Posterior cingulate gyrus (tissue), 11 donors: Measurements from ENCODE around the gene EFCAB8.

Source experiments
- DNase-seq, 10 donors: peaks; one replicate each; pipeline versions ENCODE4 v3.0.0 to v3.0.0-alpha.2; 2020 to 2021; ENCODE audit warnings: mixed read lengths in 3 of 10
- intact Hi-C: fragments of 100-400 bp; cut with DNase I; formaldehyde crosslinking; loops from one replicate; pipeline ENCODE4 v1.15.1; 2023

Gene EFCAB8

DNA sequence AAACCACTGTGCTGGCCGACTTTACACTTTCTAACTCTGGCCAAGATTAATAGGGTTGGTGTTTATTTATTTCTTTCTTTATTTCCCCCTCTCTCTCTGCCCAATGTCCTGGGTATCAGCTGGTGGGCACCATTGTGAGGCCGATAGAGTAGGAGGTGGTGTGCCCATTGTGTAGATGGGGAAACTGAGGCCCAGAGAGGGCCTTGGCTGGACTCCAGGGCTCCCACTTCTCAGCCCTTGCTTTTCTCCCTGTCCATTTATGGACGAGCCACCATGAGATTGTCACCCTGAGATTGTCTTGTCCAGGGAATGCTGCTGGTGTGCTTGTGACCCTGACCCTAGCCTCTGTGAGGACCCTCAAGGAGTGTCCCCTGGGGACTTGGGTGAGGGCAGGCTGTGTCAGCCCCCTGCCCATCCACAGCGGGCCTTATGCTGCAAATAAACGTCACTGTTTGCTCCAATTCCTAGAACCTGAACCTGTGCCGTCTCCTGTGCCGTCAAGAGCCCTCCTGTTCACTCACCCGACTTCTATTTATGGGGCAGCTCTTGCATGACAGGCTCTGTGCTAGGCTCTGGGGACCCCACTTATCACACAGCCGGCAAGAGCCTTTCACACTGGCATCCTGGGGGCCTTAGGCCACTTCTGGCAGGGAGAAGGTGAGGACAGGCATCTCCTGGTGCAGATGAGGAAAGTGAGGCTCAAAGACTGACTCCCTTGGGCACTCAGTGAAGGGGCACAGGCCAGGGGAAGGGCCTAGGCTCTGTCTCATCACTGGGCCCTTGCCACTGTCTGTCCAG lies 120.7 kb downstream of the EFCAB8 start:
- intact Hi-C loops = no loop called here
- DNase-seq = peak in 3 of 10 donors; percentile 42 to 74 (median 48)

DNA sequence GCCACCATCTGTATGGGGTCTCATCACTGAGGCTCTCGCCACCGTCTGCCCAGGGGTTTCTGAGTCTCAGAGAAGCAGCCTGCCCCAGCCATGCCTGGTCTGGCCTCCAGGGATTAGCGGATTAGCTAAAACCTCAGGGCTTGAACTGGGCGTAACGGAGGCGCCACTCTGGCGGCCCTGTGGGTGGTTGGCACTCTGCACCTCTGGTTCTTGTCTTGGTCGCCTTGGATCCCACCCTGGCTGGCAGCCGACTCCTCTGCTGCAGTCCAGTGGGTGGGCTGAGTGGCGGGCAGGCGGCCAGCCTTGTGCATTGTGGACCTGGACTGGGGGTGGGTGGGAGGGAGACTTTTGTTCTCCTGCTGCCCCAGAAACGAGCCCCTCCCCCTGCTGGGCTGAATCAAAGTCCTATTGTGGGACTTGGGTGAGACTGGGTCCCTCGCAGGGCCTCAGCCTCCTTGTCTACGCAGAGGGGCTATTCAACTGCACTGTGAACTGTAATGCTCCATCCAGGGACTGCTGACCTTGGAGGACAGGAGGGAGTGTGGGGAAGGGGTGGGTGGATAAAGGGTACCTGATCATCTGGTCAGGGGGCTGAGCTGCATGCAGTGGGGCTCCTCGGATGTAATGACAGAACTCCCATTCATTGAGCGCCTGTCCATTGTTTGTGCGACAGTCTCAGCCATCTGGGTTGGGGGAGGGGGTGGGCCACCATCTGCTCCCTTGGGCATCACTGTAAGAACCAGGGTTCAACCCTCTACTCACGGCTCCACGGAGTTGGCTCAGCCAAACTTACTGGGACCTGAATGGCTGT lies 121.6 kb downstream of the EFCAB8 start:
- intact Hi-C loops = loop anchor here (5.0 kb wide), 1 partner anchor 78 kb away; no protein-coding TSS in a partner anchor
- DNase-seq = peak; percentile 71 to 96 (median 84)

DNA sequence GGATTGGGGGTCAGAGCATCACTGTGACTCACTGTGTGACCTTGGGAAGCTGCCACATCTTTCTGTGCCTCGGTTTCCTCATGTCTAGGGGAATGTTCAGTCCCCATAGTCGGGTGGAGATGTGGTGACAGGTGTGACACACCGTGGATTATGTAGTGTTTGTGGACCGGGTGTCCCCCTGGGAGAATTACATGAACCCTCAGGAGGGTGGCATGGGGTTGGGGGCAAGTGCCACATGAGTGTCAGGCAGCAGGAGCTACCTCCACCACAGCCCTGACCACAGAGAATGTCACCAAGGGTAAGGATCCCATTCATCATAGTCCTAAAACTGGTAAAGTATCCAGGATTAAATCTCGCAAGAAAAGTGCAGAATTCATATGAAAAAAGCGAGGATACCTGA lies 122.3 kb downstream of the EFCAB8 start:
- peak in 1 of 10 donors; percentile 42 for DNase-seq
- intact Hi-C loops = loop anchor here (5.0 kb wide), 1 partner anchor 79 kb away; no protein-coding TSS in a partner anchor

DNA sequence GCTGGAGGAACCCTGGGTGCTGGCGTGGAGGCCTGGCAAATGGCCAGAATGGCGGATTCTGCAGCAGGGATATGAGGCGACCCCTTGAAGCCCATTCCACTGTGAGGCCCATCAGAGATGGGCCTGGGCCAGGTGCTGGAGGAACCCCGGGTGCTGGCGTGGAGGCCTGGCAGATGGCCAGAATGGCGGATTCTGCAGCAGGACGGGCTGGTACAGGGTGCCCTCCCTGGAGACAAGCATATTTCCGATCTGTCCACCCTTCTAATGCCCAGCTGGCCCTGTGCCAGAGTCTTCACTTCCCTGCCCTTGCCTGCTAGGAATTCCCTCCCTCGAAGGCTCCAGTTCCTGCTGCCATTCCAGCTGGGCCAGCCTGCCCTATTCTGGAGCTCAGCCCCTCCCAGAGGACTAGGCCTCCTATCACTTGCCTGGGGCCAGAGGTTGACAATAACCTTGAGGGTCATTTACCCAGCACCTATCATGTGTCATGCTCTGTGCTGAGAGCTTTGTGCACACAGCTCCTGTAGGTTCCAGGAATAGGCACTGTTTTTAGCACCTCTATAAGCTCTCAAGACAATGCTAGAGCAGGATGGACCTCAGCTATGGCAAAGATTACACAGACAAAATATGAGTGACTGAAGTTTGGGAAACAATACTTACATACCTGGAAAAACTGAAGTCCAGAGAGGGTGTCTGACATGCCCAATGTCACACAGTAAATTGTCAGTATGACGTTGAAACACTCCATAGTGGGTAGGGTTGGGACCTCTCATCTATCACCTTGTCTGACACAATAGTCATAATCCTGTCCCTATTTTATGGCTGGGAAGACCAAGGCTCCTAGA lies 124.1 kb downstream of the EFCAB8 start:
- intact Hi-C loops = loop anchor here (5.0 kb wide), 1 partner anchor 81 kb away; no protein-coding TSS in a partner anchor
- peak in 8 of 10 donors; percentile 19 to 92 (median 52) for DNase-seq

DNA sequence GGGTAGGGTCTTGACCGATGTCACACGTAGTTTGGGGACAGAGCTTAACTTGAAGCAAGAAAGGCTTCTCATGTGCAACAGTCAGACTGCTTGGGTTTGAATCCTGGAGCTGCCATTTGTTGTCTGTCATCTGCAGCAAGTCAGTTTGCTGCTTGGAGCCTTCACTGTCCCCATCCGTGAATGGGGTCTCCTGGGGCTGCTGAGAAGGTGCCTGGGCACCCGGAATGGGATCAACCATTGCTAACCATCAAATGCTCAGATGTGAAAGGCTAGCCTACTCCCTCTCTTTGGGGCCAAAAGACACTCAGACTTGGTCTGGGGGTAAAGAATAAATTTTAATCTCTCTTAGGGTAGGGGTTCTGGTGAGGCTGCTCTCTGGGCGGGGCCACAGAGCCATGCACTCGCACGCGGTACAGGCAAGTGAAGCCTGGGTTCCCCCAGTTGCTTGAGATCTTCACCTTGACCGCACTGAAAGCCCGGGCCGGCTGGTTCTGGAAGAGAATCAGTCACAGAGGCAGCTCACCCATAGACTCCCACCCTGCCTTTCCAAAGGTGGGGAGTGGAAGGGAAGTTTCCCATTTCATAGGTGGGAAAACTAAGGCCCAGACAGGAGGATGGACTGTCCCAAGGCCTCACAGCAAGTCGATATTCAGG lies 124.9 kb downstream of the EFCAB8 start:
- intact Hi-C loops = loop anchor here (5.0 kb wide), 1 partner anchor 81 kb away; no protein-coding TSS in a partner anchor
- DNase-seq = peak in 1 of 10 donors; percentile 81

DNA sequence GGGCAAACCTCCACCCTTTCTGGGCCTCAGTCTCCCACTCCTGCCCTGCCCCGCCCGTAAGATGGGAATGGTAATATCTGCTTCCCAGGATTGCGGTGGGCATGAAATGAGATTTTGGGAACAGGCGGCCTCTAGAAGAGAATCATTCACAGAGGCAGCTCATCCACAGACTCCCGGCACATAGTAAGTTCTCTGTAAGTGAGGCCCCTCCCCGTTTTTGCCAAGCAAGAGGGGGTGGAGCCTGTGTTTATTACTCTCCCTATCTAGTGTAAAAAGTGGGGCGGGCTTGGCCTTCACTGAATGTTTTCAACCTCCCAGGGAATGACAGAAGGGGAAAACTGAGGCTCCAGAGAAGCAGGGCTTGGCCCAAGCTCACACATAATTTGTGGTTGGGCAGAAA lies 125.5 kb downstream of the EFCAB8 start:
- intact Hi-C loops = loop anchor here (5.0 kb wide), 1 partner anchor 82 kb away; no protein-coding TSS in a partner anchor
- DNase-seq = peak in 8 of 10 donors; percentile 25 to 94 (median 63)

DNA sequence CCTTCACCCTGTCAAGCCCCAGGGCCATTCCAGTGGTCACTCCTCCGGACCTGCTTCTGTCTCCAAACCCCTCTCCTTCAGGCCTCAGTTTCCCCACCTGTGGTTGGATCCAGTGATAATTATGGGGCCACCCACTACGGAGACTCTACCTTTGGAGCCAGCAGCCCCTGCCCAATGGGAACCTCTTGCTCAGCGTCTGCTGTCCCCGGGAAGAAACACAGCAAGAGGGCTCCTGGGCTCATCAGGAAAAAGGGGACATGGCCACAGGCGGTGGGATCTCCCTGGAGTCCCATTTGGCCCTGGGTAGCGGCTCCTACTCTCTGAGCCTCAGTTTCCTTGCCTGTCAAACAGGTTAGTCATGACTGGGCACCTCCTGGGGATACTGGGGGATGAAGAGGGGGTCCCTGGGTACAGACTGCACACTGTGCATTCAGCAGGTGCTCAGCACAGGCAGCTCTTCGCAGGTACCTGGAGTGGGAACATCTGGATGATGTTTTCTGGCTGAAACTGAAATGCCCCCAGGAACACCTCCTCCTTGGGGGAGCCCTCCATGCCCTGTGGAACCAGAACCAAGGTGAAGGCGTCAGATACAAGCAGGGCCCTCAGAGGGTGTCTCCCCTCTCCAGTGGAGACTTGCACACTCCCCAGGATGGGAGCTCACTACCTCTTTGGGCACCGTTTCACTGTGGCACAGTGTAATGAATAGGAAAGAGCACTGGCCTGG lies 126.1 kb downstream of the EFCAB8 start:
- intact Hi-C loops = loop anchor here (5.0 kb wide), 1 partner anchor 82 kb away; no protein-coding TSS in a partner anchor
- peak in 2 of 10 donors; percentile 35 to 67 for DNase-seq

DNA sequence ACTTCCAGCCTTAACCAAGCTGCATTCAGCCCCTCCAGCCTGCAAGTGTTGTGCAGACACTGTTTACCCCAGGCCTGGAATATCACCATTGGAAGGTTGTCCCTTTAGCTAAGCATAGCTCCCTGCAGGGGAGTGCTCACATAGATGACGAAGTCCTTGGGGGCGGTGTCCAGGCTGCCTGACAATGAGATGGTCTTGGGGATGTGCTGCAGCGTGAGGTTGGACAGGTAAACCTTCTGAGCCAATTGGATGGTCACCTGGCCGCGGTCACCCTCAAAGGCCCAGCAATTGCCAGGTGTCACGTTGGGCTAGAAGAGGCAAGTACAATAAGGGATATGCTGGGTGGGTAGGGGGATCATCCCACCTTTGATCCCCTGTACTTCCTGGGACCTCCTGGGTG lies 126.9 kb downstream of the EFCAB8 start:
- intact Hi-C loops = no loop called here
- peak in 2 of 10 donors; percentile 46 to 69 for DNase-seq

DNA sequence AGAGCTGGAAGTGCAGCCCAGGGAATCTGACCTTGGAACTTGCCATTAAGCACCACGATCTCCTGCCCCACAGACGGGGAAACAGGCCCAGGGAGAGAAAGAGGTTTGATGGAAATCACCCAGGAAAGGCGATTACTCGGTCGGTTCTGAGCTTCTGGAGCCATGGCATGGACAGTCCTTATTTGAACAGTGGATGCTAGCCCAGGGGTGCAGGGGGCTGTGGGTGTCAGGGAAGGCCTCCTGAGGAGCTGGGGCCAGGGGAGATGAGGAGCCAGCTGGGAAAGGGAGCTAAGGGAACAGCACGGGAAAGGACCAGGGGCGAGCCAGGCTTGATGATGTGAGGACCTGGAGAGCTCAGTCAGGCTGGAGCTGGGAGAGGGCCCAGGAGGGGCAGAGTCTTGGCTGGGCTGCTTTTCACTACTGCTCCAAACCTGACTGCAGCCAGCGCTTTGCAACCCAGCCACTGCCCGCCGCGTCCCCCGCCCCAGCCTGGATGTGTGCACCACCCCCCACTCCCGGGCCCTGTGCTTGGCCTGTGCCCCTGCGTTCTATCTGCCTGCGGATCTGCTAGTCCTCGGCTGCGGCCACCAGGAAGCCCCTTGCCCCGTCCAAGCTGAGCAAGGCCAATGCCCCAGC lies 127.7 kb downstream of the EFCAB8 start:
- intact Hi-C loops = no loop called here
- peak in 2 of 10 donors; percentile 62 to 88 for DNase-seq

DNA sequence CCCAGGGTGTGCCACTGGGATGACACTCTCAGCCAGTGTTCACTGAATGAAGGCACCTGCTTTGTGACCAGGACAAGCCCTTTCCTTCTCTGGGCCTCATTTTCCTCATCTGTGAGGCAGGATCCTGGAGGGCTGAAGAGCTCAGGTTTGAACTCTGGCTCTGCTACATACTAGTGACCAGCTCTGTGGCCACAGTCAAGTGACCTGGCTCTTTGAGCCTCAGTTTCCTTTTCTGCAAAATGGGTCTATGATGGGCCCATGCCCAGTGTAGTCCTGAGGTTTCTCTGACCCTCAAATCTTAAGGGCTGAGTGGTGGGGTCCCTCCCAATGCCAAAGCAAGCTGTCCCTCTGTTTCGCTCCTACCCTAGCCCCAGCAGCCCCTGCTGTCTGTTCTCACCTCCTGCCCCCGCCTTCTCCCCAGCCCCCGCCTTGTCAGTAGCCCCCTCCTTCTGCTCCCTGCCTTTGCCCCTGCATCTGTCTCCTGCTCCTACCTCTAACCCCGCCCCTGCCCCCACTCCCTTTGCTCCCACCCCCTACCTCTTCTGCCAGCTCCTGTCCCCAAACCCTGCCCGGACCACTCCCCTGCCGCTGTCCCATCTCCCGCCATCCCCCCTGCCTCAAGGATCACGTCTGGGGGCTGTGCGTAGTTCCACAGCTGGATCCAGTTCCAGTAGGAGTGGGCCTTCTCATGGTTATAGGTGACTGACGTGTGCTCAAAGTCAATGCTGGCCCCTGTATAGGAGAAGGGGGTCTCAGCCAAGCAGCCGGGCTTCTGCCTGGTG lies 128.5 kb downstream of the EFCAB8 start:
- peak in 1 of 10 donors; percentile 80 for DNase-seq
- intact Hi-C loops = no loop called here

DNA sequence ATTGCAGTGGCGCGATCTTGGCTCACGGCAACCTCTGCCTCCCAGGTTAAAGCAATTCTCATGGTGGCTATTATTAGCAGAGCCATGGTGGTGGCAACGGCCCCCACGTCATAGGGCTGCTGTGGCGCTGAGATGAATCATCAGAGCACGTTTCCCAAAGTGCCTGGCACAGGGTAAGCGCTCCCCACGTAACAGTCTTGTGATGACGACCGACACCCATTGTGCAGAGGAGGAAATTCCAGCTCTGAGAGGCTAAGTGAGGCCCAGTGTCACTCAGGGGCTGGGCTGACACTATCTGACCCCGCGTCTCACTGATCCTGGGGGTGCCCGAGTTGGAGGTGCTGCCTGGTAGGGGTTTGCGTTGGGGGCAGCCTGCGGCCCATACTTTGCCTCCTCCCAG lies 129.3 kb downstream of the EFCAB8 start:
- intact Hi-C loops = no loop called here
- DNase-seq = peak in 1 of 10 donors; percentile 70

DNA sequence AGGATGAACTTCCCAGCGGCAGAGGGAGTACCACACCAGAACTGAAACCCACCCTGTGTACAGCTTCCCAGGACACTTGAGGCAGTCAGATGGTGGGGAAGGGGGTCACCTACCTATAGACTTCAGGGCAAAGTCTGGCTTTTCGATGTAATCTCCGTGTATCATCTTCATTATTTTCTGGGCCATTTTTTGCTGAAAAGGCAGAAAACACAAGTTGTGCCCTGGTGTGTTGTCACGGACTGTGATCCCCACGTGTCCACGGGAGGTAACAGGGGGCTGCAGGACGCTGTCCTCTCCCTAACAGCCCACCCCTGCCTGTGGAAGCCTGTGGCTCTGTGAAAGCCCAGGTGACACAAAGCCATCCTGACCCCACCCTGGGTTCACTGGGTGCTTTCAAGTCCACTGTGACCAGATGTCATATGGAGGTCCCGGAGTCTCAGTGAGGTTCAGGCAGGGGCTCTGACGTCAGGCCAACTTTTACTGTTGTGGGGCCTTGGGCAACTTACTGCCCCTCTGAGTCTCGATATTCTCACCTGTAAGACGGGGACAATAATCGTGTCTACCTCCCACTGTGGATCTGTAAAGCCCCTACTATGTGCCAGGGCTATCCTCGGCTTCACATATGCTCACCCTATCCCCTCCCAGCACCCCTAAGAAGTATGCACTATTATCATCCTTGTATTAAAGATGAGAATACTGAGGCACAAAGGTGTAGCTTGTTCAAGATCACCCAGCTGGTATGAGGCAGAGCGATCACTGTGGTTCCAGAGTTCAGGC lies 131.0 kb downstream of the EFCAB8 start:
- intact Hi-C loops = no loop called here
- DNase-seq = peak in 1 of 10 donors; percentile 62

DNA sequence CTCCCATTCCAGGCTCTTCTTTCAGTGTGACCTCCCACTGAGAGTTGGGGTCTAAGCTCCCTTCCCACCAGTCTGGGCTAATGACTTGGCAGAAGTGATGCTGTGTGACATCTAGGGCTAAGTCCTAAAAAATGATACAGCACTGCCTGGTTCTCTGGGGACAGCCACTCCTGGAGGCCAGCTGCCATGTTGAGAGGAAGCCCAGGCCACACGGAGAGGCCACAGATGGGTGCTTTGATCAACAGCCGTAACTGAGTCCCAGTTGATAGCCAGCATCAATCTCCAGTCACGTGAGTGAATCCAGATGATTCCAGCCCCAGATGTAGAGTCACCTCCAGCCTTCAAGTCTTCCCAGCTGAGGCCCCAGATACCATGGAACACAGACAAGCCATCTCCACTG lies 131.7 kb downstream of the EFCAB8 start:
- DNase-seq = peak in 1 of 10 donors; percentile 63
- intact Hi-C loops = no loop called here

DNA sequence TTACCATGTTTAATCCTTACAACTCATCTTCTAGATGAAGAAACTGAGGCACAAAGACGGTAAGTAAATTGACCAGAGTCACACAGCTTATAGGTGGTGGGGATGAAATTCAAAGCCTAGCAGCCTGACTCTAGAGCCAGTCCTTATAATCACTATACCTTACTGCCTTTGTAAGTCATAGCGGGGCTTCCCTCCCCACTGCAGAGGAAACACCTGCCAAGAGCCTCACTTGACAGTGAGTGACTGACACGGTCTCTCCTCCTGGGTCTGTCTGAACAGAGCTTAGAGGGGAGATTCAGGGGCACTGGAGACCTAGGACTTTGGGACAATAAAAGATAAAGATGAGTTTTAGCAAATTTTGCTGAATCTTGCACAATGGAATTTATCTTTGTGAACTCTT lies 132.7 kb downstream of the EFCAB8 start:
- intact Hi-C loops = no loop called here
- peak in 1 of 10 donors; percentile 3 for DNase-seq

DNA sequence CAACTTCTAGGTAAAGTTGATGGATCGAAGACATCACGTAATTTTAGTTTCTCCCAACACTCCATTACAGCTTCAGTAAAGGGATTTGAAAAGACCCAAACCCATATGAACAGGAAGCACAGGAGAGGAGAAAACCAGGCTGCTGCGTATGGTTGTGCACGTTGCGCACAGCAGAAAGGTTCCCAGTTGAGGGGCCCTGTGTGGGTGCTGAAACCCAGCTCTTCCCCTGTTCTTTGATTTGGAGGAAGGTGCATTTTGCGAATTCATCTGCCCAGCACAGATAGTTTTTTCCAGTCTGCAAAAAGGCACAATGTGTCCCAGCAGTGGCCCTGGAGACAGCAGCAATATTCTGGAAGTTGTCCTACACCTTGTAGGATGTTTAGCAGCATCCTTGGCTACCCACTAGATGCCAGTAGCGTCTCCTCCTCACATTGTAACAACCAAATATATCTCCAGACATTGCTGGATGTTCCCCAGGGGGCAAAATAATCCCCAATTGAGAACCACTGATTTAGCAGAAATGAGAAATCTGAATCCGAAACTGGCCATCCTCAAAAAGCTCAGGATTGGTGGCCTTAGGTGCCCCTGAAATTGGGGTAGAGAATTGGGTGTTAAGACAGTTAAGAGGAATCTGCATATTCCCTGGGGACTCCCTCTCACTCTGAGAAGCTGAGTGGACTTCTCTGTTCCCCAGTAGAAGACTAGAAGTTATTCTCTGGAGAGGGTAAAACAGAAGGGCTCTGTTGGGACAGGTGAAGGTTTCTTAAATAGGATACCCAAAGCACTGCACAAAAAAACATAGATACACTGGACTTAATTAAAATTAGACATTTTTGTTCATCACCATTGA lies 133.3 kb downstream of the EFCAB8 start:
- intact Hi-C loops = no loop called here
- peak in 1 of 10 donors; percentile 7 for DNase-seq

DNA sequence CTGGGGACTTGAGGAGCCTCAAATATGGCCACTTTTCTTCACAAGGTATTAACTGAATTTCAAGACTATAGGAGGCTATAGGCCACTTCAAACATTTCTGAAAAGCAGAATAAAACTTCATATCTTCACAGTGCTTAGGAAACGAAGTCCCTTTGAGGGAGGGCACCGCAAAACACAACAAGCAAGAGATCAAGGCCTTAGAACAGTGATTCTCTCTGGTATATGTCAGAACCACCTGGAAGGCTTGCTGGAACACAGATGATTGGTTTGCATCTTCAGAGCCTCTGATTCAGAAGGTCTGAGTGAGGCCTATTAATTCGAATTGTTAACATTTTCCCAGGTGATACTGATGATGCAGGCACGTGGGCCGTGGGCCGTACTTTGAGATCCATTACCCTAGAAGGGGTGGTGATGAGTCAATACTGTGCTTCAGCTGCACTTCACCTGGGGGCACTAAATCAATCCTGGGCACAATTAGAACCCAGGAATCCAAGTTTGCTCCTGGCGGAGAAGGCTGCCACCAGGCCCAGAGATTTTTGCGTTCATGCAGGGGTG lies 134.8 kb downstream of the EFCAB8 start:
- intact Hi-C loops = no loop called here
- DNase-seq = peak in 1 of 10 donors; percentile 13
